Left ventricle myocardium inferior (tissue), 1 donor: ENCODE measurements around the gene EYA2. TPM values are rescaled to one million over a fixed set of nuclear protein-coding genes. Genes with fewer than 3 reads are reported as not detected.

ENCODE experiments used
- DNase-seq: peaks from one replicate; pipeline ENCODE4 v3.0.0-alpha.2; 2020
- H3K27ac ChIP-seq: fragments of 200-600 bp; replicated peaks from 2 replicates; pipeline ENCODE4 v1.8.0; 2021
- H3K27me3 ChIP-seq: fragments of 200-600 bp; 2 replicates; pipeline ENCODE4 v1.8.0; 2021; ENCODE audit warnings: low read depth
- H3K36me3 ChIP-seq: fragments of 200-600 bp; 2 replicates; pipeline ENCODE4 v1.8.0; 2021
- H3K4me1 ChIP-seq: fragments of 200-600 bp; 2 replicates; pipeline ENCODE4 v1.8.0; 2021
- H3K4me3 ChIP-seq: fragments of 200-600 bp; 2 replicates; pipeline ENCODE4 v1.8.0; 2021; ENCODE audit warnings: mild to moderate bottlenecking, moderate library complexity
- H3K9me3 ChIP-seq: fragments of 200-600 bp; replicated peaks from 2 replicates; pipeline ENCODE4 v1.8.0; 2021
- CTCF ChIP-seq: fragments of 200-600 bp; IDR thresholded peaks from 2 replicates; pipeline ENCODE4 v1.8.0; 2021; ENCODE audit warnings: antibody characterized with exemption, mild to moderate bottlenecking, borderline replicate concordance
- intact Hi-C: fragments of 100-400 bp; cut with micrococcal nuclease; formaldehyde crosslinking; loops from one replicate; pipeline ENCODE4 v1.11.0; 2022
- total RNA-seq: library from RNA; stranded (reverse); fragmentation: NEBNext Ultra II Directional; extraction: Animal tissue kit (Norgen Biotek cat#: 25700); gene quantifications from one replicate; pipeline ENCODE4 v1.2.1, GENCODE V29; 2021
- donor health status: DM: no; HTN: yes; CAD: no; lungs with severe emphysema.

Gene EYA2
- total RNA-seq, 1 donor from 2014 or later = 0.63 TPM

- Histone ChIP-seq H3K4me1 (no peaks in the 10 kb centered on the region), H3K9me3 (peaks cover 14% of the 10 kb centered on the region), H3K27me3 (peaks cover 68% of the 10 kb centered on the region), H3K27ac (no peak overlapping the region), H3K4me3 (no peak overlapping the region), H3K36me3 (no peaks in the 10 kb centered on the region)
- TF ChIP-seq CTCF = no peak
- no peak for DNase-seq
- intact Hi-C loops = no loop called here
These were observed 82.6 kb downstream of the EYA2 start for GRCh38 chr20:46977204-46977603.

GRCh38 chr20:46977909-46978588, 83.4 kb downstream of the EYA2 start:
- intact Hi-C loops = no loop called here
- no peak overlapping the region for H3K4me3 ChIP-seq
- DNase-seq = no peak
- no peaks in the 10 kb centered on the region for H3K36me3 ChIP-seq
- peaks cover 22% of the 10 kb centered on the region for H3K9me3 ChIP-seq
- H3K4me1 ChIP-seq = no peaks in the 10 kb centered on the region
- no peak overlapping the region for H3K27ac ChIP-seq
- TF ChIP-seq CTCF = no peak
- peaks cover 60% of the 10 kb centered on the region for H3K27me3 ChIP-seq

DNA sequence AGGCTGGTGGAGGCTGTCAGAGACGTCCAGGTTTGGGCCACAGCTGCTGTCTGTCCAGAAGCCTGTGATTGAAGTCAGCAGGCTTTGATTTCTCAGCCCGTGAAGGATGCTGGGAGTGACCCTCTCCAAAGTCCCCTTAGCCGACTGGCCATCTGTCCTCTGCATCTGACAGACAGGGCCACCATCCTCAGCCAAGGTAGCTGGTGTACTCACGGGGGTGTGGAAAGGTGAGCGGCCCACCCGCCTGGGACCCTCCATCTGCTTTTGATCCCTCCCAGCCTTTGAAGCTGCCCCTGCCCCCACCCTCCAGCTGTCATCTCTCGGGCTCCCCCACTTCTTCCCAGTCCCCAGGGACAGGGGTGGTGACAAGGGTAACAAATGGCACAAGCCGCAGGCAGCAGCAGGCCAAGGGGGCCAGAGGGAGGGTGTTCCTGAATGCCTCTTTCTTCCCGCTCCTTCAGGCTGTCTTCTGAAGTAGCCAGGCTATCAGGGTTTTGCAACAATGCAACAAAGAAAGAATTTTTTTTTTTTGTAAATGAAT, 84.4 kb downstream of the EYA2 start:
- H3K27ac ChIP-seq = no peak overlapping the region
- intact Hi-C loops = no loop called here
- H3K9me3 ChIP-seq = peaks cover 31% of the 10 kb centered on the region
- no peaks in the 10 kb centered on the region for H3K4me1 ChIP-seq
- H3K27me3 ChIP-seq = peaks cover 52% of the 10 kb centered on the region
- DNase-seq = peak; percentile 23
- no peak overlapping the region for H3K4me3 ChIP-seq
- no peaks in the 10 kb centered on the region for H3K36me3 ChIP-seq
- no peak for TF ChIP-seq CTCF

GRCh38 chr20:46979603-46980241, 85.1 kb downstream of the EYA2 start:
- peaks cover 31% of the 10 kb centered on the region for H3K9me3 ChIP-seq
- H3K27ac ChIP-seq = no peak overlapping the region
- no peaks in the 10 kb centered on the region for H3K36me3 ChIP-seq
- H3K4me3 ChIP-seq = no peak overlapping the region
- no peak for DNase-seq
- peaks cover 46% of the 10 kb centered on the region for H3K27me3 ChIP-seq
- no peak for TF ChIP-seq CTCF
- intact Hi-C loops = no loop called here
- no peaks in the 10 kb centered on the region for H3K4me1 ChIP-seq

DNA sequence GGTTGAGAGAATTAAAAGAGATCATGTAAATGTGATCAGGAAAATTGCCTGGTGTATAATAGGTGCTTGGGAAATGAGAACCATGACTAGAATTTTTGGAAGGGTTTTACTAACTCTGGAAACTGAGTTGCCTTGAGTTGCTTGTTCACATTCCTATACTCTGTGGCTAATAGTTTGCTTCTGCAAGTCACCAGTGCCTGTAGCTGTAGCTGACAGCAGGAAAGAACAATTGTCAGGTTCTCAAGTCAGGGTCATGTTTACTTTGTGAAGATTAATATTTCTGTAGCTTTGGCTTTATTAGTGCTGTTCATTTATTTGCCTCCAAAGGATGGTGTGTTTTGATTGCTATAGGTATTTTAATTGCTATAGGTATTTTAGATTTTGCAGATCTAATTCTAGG, 86.5 kb downstream of the EYA2 start:
- intact Hi-C loops = no loop called here
- Histone ChIP-seq H3K4me3 (no peak overlapping the region), H3K36me3 (no peaks in the 10 kb centered on the region), H3K27ac (no peak overlapping the region), H3K27me3 (peaks cover 36% of the 10 kb centered on the region), H3K9me3 (peaks cover 31% of the 10 kb centered on the region), H3K4me1 (no peaks in the 10 kb centered on the region)
- TF ChIP-seq CTCF = no peak
- DNase-seq = no peak
